H1 (cell line): ENCODE data around the gene SECISBP2L.

Experiments used
- EZH2 ChIP-seq: fragments of 200-600 bp; sonication (generic); IDR thresholded peaks from 2 replicates; pipeline ENCODE4 v1.7.1; 2012; ENCODE audit warnings: low read depth, mild to moderate bottlenecking, moderate library complexity, low read length, inconsistent platforms; ENCODE audit not compliant: severe bottlenecking
- JUND ChIP-seq: IDR thresholded peaks from 2 replicates; pipeline ENCODE4 v1.6.1; 2011; ENCODE audit warnings: mild to moderate bottlenecking, improper control_type of control experiment, low read length
- PHF8 ChIP-seq: fragments of 200-600 bp; sonication (generic); conservative IDR thresholded peaks from 2 replicates; pipeline ENCODE4 v1.7.1; 2012; ENCODE audit warnings: low read depth, mild to moderate bottlenecking, inconsistent platforms, low read length, moderate library complexity
- POLR2A ChIP-seq, 2 experiments: IDR thresholded peaks; 1 replicate in 1 of 2; 2 replicates in 1 of 2; pipeline ENCODE4 v1.6.1; 2011; ENCODE audit warnings: low read depth in 2 of 2, low read length in 2 of 2, mild to moderate bottlenecking in 2 of 2; ENCODE audit errors: control extremely low read depth in 1 of 2
- RXRA ChIP-seq: IDR thresholded peaks from 2 replicates; pipeline ENCODE4 v1.6.1; 2011; ENCODE audit warnings: low read depth, mild to moderate bottlenecking, low read length, moderate library complexity; ENCODE audit not compliant: insufficient read depth
- SIN3A ChIP-seq, 2 experiments: IDR thresholded peaks in 1 of 2; conservative IDR thresholded peaks in 1 of 2; 2 replicates each; pipeline ENCODE4 v1.6.1; 2011 to 2012; ENCODE audit warnings: low read length in 2 of 2, improper control_type of control experiment in 1 of 2, low read depth in 1 of 2, mild to moderate bottlenecking in 1 of 2
- SP4 ChIP-seq: IDR thresholded peaks from 2 replicates; pipeline ENCODE4 v1.6.1; 2012; ENCODE audit warnings: low read length, inconsistent platforms
- TF ChIP-seq, protein P1 (sequence below), 3 experiments: IDR thresholded peaks; 1 replicate in 2 of 3; 2 replicates in 1 of 3; pipeline versions ENCODE4 v1.5.1 to v1.6.1; 2011; ENCODE audit warnings: low read length in 3 of 3, mild to moderate bottlenecking in 3 of 3, inconsistent platforms in 2 of 3, low read depth in 1 of 3, moderate library complexity in 1 of 3; ENCODE audit not compliant: insufficient read depth in 1 of 3; ENCODE audit errors: control extremely low read depth in 1 of 3

DNA sequence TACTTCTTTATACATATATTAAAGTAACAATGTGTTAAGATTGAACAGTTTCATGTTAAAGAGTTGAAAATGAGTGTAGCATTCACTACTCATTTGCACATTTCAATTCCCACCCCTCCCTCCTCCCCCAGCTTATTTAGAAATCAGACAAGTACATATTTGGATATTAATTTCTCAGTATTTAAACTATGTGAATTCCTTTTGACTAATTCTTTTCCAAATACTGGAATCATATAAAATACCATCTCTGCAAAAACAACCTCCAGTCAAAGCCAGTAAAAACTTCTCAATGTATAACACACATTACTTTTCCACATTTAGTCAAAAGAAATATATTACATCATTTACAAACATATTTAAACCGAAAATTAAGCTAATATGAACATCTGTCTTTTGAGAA lies 57.1 kb downstream of the SECISBP2L start:
- TF ChIP-seq PHF8: no peak
- TF ChIP-seq SIN3A (conservative IDR thresholded peaks at IDR 0.05 in 1 of 2, IDR thresholded peaks at IDR 0.05 in 1 of 2; ENCODE audit: low read depth in 1 of 2, low read length in 2 of 2): no peak
- no peak for TF ChIP-seq POLR2A (IDR thresholded peaks at IDR 0.05; ENCODE audit: control extremely low read depth in 1 of 2, low read depth in 2 of 2, low read length in 2 of 2)
- TF ChIP-seq JUND: no peak
- TF ChIP-seq, protein P1, sequence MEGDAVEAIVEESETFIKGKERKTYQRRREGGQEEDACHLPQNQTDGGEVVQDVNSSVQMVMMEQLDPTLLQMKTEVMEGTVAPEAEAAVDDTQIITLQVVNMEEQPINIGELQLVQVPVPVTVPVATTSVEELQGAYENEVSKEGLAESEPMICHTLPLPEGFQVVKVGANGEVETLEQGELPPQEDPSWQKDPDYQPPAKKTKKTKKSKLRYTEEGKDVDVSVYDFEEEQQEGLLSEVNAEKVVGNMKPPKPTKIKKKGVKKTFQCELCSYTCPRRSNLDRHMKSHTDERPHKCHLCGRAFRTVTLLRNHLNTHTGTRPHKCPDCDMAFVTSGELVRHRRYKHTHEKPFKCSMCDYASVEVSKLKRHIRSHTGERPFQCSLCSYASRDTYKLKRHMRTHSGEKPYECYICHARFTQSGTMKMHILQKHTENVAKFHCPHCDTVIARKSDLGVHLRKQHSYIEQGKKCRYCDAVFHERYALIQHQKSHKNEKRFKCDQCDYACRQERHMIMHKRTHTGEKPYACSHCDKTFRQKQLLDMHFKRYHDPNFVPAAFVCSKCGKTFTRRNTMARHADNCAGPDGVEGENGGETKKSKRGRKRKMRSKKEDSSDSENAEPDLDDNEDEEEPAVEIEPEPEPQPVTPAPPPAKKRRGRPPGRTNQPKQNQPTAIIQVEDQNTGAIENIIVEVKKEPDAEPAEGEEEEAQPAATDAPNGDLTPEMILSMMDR (IDR thresholded peaks at IDR 0.05; ENCODE audit: control extremely low read depth in 1 of 3, insufficient read depth in 1 of 3, low read depth in 1 of 3, low read length in 3 of 3): no peak
- no peak for TF ChIP-seq RXRA
- TF ChIP-seq EZH2: no peak
- no peak for TF ChIP-seq SP4
